Skeletal muscle tissue (tissue), 4 donors: ENCODE results near the gene DENR. TPM values are rescaled to one million over a fixed set of nuclear protein-coding genes. Genes with fewer than 3 reads are reported as not detected.
"Not testable (repeated sequence)": the region's sequence is repeated elsewhere in the genome, so short reads cannot be mapped to it uniquely, and the experiment has no call there.

ENCODE experiments used
- H3K27ac ChIP-seq: one replicate; pipeline ENCODE4 v1.7.0; 2013; ENCODE audit warnings: mild to moderate bottlenecking, low read depth, low read length, inconsistent platforms
- H3K27me3 ChIP-seq, 3 donors: one replicate each; pipeline ENCODE4 v1.7.0; 2013; ENCODE audit warnings: low read length in 3 of 3; ENCODE audit not compliant: control insufficient read depth in 3 of 3, insufficient read depth in 3 of 3
- H3K36me3 ChIP-seq, 3 donors: one replicate each; pipeline ENCODE4 v1.7.0; 2013; ENCODE audit warnings: low read length in 3 of 3; ENCODE audit not compliant: control insufficient read depth in 3 of 3, insufficient read depth in 3 of 3
- H3K4me1 ChIP-seq, 3 donors: one replicate each; pipeline ENCODE4 v1.7.0; 2013; ENCODE audit warnings: low read length in 3 of 3, mild to moderate bottlenecking in 3 of 3; ENCODE audit not compliant: control insufficient read depth in 3 of 3, insufficient read depth in 3 of 3
- H3K4me3 ChIP-seq, 3 donors: one replicate each; pipeline ENCODE4 v1.7.0; 2013; ENCODE audit warnings: low read length in 3 of 3
- H3K9ac ChIP-seq, 3 donors: one replicate each; pipeline ENCODE4 v1.7.0; 2013; ENCODE audit warnings: low read length in 3 of 3, mild to moderate bottlenecking in 3 of 3, moderate library complexity in 2 of 3, low read depth in 1 of 3
- H3K9me3 ChIP-seq, 3 donors: one replicate each; pipeline ENCODE4 v1.7.0; 2013; ENCODE audit warnings: low read length in 3 of 3; ENCODE audit not compliant: control insufficient read depth in 3 of 3
- total RNA-seq: library from RNA; depleted of rRNA; stranded (reverse); fragments of >200 nt; gene quantifications from one replicate; pipeline ENCODE4 v1.2.3, GENCODE V29; 2014
- donor health status: Osteomylitis.

DENR gene
- total RNA-seq, 1 donor from 2014 or later = 25.1 TPM

DNA sequence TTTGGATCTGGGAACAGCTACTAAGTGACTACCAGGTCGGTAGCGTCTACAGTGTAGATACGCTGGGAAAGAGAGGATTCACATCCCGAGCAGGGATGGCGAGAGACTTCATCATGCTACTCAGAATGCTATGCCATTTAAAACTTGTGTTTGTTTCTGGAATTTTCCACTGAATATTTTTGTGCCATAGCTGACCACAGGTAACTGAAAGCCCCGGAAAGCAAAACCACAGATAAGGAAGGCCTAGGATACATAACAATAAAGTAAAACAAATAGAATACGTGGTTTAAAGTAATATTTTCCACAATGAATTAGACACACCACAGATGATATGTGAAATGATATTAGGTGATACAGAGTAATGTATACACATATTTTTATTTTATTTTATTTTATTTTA lies 14.1 kb upstream of the DENR start:
- no peak overlapping the region for H3K27ac ChIP-seq
- H3K36me3 ChIP-seq = no peaks in the 10 kb centered on the region
- no peak overlapping the region for H3K9ac ChIP-seq
- no peaks in the 10 kb centered on the region for H3K4me1 ChIP-seq
- H3K27me3 ChIP-seq = no peaks in the 10 kb centered on the region
- H3K4me3 ChIP-seq = no peak overlapping the region
- H3K9me3 ChIP-seq = no peaks in the 10 kb centered on the region

DNA sequence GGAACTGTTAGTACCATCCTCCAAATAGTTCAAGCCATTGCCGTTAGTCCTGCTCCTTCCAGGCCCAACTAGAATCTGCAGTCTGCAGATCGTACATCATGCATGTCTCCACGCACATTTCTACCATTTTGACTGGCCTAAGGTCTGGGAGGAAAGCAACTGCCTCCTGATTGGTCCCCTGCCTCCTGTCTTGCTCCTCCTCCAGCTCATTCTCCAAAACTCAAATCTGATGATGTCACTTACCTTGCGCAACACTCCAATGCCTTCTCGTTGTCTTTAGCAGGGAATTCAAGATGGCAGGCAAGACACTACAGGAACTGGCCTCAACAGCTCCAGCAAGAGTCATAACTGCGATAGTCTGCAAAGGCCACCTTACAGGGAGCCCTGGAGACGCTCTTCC lies 12.3 kb upstream of the DENR start:
- Histone ChIP-seq H3K36me3 (no peaks in the 10 kb centered on the region), H3K4me3 (no peak overlapping the region)

DNA sequence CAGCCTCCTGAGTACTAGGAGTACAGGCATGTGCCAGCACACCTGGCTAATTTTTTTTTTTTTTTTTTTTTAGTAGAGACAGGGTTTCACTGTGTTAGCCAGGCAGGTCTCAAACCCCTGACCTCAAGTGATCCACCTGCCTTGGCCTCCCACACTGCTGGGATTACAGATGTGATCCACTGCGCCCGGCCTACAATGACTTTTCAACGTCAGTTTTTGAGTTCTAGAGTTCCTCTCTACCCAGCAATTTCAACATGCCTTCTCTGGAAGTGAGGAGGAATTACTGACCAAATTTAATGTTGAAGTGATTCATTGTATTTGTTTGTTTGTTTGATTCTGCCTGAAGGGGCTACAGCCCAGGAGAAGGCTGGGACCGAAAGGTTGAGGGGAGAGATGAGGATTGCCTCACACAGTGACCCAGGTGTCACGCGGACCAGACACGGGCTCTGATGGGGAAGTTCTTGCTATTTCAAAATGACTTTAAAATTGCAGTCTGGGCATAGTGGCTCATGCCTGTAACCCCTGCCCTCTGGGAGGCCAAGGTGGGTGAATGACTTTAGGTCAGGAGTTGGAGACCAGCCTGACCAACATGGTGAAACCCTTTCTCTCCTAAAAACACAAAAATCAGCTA lies 8.6 kb upstream of the DENR start:
- H3K36me3 ChIP-seq = no peaks in the 10 kb centered on the region
- H3K27me3 ChIP-seq = no peaks in the 10 kb centered on the region
- H3K9me3 ChIP-seq = no peaks in the 10 kb centered on the region
- H3K4me3 ChIP-seq = no peak overlapping the region
- H3K4me1 ChIP-seq = no peaks in the 10 kb centered on the region
- no peak overlapping the region for H3K9ac ChIP-seq
- no peak overlapping the region for H3K27ac ChIP-seq

More for the DNA sequence above, 12.3 kb upstream of the DENR start:
- no peak overlapping the region for H3K27ac ChIP-seq
- H3K9me3 ChIP-seq = no peaks in the 10 kb centered on the region
- H3K9ac ChIP-seq = no peak overlapping the region
- no peaks in the 10 kb centered on the region for H3K4me1 ChIP-seq
- H3K27me3 ChIP-seq = no peaks in the 10 kb centered on the region

DNA sequence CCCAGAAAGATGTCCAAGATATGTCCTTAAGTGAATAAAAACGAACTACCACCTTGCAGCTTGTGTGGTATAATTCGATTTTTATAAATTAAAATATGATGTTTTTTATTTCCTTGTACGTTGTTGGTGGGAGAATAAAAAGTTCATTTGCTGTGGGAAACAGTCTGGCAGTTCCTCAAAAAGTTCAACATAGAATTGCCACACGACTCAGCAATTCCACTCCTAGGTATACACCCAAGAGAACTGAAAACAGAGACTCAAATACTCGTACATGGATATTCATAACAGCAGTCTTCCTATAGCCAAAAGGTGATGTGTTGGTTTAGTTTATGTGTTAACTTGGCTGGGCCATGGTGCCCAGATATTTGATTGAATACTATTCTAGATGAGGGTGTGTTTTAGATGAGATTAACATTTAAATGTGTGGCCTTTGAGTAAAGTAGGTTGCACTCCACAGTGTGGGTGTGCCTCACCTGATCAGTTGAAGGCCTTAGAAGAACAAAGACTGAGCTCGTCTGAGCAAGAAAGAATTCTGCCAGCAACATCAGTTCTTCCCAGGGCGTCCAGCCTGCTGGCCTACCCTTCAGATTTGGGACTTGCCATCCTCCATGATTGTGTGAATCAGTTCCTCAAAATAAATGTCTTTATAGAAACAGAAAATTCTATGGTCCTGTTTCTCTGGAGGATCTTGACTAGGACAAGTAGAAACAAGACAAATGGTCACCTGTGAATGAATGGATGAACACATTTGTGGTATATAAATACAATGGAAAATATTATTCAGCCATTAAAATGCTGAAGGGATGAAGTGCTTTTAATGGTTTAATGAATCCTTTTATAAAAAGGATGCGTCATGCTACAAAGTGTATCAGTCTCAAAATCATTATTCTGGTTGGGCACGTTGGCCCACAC lies 5.1 kb upstream of the DENR start:
- no peak overlapping the region for H3K27ac ChIP-seq
- H3K9me3 ChIP-seq = no peaks in the 10 kb centered on the region
- H3K9ac ChIP-seq = no peak overlapping the region

DNA sequence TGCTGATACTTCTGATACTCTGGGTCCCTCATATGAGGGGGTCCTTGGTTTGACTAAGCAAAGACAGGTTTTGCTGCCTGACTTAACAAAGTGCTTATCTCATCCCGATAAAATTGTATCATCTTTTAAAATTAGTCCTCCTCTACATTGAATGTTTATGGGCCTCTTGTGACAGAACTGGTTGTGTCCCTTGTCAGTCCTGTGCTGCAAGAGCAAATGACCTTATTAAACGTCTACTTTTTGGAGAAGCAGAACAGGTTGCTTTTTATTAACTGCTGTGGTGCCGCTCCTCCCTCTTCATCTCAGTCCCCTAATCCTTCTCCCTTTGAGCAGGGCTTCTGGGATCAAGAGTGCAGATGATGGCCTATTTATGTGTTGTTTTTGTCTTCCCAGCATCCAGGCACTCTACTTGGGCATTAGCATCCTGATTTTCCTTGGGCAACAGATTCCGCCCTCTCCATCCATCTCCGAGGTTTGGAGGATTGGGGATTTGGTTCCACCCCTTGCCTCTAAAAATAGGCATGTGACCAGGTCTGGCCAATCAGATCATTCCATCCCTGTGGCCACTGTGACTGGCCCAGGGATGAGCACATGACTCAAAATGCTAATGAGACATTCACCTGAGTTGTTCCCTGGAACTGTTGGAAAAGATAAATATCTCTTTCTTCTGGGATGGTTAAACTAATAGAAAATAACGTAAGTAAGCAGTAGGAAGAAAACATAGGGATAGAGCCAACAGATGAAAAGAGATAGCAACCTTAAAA lies 2.9 kb upstream of the DENR start:
- Histone ChIP-seq H3K27me3 (no peaks in the 10 kb centered on the region), H3K9ac (no peak overlapping the region), H3K27ac (no peak overlapping the region), H3K4me1 (peaks cover 8 to 15% (median 9%) of the 10 kb centered on the region in 3 donors), H3K4me3 (no peak overlapping the region), H3K9me3 (no peaks in the 10 kb centered on the region), H3K36me3 (peaks cover 6 to 8% (median 7%) of the 10 kb centered on the region in 3 donors)

More for the DNA sequence above, 5.1 kb upstream of the DENR start:
- Histone ChIP-seq H3K4me1 (peaks cover 0 to 3% (median 0%) of the 10 kb centered on the region in 3 donors), H3K4me3 (no peak overlapping the region), H3K27me3 (no peaks in the 10 kb centered on the region), H3K36me3 (no peaks in the 10 kb centered on the region)

- H3K9me3 ChIP-seq, H3K9ac ChIP-seq, H3K27ac ChIP-seq, H3K27me3 ChIP-seq, H3K4me3 ChIP-seq: not testable (repeated sequence)
- Histone ChIP-seq H3K4me1 (peaks cover 8 to 15% (median 9%) of the 10 kb centered on the region in 3 donors), H3K36me3 (peaks cover 13 to 16% (median 13%) of the 10 kb centered on the region in 3 donors)
These were observed 1.7 kb upstream of the DENR start for GRCh38 chr12:122750781-122751515.

DNA sequence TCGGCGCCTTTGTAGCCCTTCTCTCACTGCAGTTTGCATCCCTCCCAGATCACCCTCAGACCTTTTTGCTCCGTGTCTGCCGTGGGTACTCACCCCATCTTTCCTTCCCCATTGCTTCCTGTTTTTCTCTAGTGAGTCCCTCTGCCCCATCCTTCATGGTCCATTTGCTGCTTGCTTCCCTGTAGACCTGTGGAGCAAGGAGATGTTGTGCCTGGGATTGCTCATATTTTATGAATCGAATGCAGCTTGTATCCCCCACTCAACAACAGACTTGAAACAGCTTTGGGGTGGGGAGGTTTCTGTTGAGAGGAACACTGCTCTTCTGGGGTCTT lies 661 bp downstream of the DENR start:
- peak overlapping the region; percentile 73 for H3K27ac ChIP-seq
- no peaks in the 10 kb centered on the region for H3K9me3 ChIP-seq

GRCh38 chr12:122754790-122755189 lies 2.2 kb downstream of the DENR start:
- H3K9ac ChIP-seq = no peak overlapping the region
- H3K4me1 ChIP-seq = peaks cover 8 to 15% (median 9%) of the 10 kb centered on the region in 3 donors
- no peak overlapping the region for H3K4me3 ChIP-seq
- no peaks in the 10 kb centered on the region for H3K27me3 ChIP-seq
- H3K27ac ChIP-seq = no peak overlapping the region
- peaks cover 30 to 34% (median 32%) of the 10 kb centered on the region in 3 donors for H3K36me3 ChIP-seq
- H3K9me3 ChIP-seq = no peaks in the 10 kb centered on the region

More for the DNA sequence above, 661 bp downstream of the DENR start:
- Histone ChIP-seq H3K27me3 (no peaks in the 10 kb centered on the region), H3K4me3 (peak overlapping the region; percentile 93), H3K4me1 (peaks cover 8 to 15% (median 9%) of the 10 kb centered on the region in 3 donors), H3K9ac (peak overlapping the region; percentile 83 to 93 (median 90)), H3K36me3 (peaks cover 26 to 29% (median 28%) of the 10 kb centered on the region in 3 donors)

DNA sequence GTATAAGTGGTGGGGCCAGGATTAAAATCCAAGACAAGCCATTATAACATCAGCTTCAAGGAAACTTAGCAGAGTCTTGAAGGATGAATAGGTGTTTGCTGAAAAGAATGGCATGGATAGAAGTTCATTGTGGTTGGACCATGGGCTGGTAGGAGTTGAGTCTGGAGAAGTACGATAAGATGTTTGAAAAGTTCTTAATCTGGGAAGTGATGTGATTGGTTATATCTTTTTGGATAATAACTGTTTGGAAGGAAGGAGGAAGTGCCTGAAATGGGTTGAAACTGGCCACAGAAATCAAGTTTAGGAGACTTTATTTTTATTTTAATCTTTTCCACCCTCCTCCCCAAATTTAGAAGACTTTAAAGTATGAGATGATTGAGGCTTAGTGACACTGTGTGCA lies 4.9 kb downstream of the DENR start:
- Histone ChIP-seq H3K27me3 (no peaks in the 10 kb centered on the region), H3K4me3 (no peak overlapping the region), H3K9ac (no peak overlapping the region), H3K9me3 (no peaks in the 10 kb centered on the region), H3K36me3 (peaks cover 36 to 39% (median 37%) of the 10 kb centered on the region in 3 donors), H3K4me1 (peaks cover 8 to 11% (median 9%) of the 10 kb centered on the region in 3 donors), H3K27ac (no peak overlapping the region)
